ENCODE data around the gene C7.
"Not testable (repeated sequence)": the region's sequence is repeated elsewhere in the genome, so short reads cannot be mapped to it uniquely, and the experiment has no call there.

Gene C7

GRCh38 chr5:40909264-40909663, at the start of gene C7:
Gene C7, plus strand, starts transcription at chr5:40909497. Its CDS starts 114 bp downstream, at chr5:40909611.
- FAIRE-seq, result no peak

GRCh38 chr5:40860711-40861110, 48.6 kb upstream of the C7 start:
- no peak for FAIRE-seq

- FAIRE-seq, result not testable (repeated sequence)
Measured at GRCh38 chr5:40865004-40865403, 44.3 kb upstream of the C7 start.

GRCh38 chr5:40866844-40867243, 42.5 kb upstream of the C7 start:
- FAIRE-seq, result no peak

- FAIRE-seq, result no peak
Measured at GRCh38 chr5:40869384-40869783, 39.9 kb upstream of the C7 start.

GRCh38 chr5:40871177-40871576, 38.1 kb upstream of the C7 start:
- FAIRE-seq, result no peak

- FAIRE-seq, result not testable (repeated sequence)
Measured at GRCh38 chr5:40872253-40872652, 37.0 kb upstream of the C7 start.

- FAIRE-seq, result no peak
Measured at GRCh38 chr5:40873286-40873880, 35.9 kb upstream of the C7 start.

GRCh38 chr5:40875958-40876357, 33.3 kb upstream of the C7 start:
- no peak for FAIRE-seq

- FAIRE-seq, result no peak
Measured at GRCh38 chr5:40877371-40877988, 31.8 kb upstream of the C7 start.

- peak; percentile 98 for FAIRE-seq
Measured at GRCh38 chr5:40879163-40879942, 29.9 kb upstream of the C7 start.

GRCh38 chr5:40882291-40882690, 27.0 kb upstream of the C7 start:
- FAIRE-seq, result no peak

GRCh38 chr5:40883051-40883450, 26.2 kb upstream of the C7 start:
- not testable (repeated sequence) for FAIRE-seq

- FAIRE-seq, result not testable (repeated sequence)
Measured at GRCh38 chr5:40895440-40896425, 13.6 kb upstream of the C7 start.

GRCh38 chr5:40904205-40904993, 4.9 kb upstream of the C7 start:
- FAIRE-seq, result peak; percentile 96

- FAIRE-seq, result no peak
Measured at GRCh38 chr5:40904994-40905306, 4.3 kb upstream of the C7 start.

GRCh38 chr5:40906351-40906751, 2.9 kb upstream of the C7 start:
- FAIRE-seq, result peak; percentile 61

- FAIRE-seq, result no peak
Measured at GRCh38 chr5:40909723-40910122, 426 bp downstream of the C7 start.

GRCh38 chr5:40911266-40911665, 2.0 kb downstream of the C7 start:
- FAIRE-seq, result no peak

GRCh38 chr5:40914835-40915234, 5.5 kb downstream of the C7 start:
- FAIRE-seq, result no peak

GRCh38 chr5:40915341-40915926, 6.1 kb downstream of the C7 start:
- no peak for FAIRE-seq

- no peak for FAIRE-seq
Measured at GRCh38 chr5:40916226-40916625, 6.9 kb downstream of the C7 start.

All from islet of Langerhans (tissue), 1 donor.